GM18873 (cell line): ENCODE results near the gene LRSAM1.
"Not testable (repeated sequence)": the region's sequence is repeated elsewhere in the genome, so short reads cannot be mapped to it uniquely, and the experiment has no call there.

Experiments used
- ATAC-seq: cut with Tn5 transposase; IDR thresholded peaks from one replicate; pipeline ENCODE4 v1.9.1; 2021; ENCODE audit warnings: mild to moderate bottlenecking, moderate library complexity, moderate number of reproducible peaks; ENCODE audit not compliant: unreplicated experiment, low FRiP score

LRSAM1 gene

DNA sequence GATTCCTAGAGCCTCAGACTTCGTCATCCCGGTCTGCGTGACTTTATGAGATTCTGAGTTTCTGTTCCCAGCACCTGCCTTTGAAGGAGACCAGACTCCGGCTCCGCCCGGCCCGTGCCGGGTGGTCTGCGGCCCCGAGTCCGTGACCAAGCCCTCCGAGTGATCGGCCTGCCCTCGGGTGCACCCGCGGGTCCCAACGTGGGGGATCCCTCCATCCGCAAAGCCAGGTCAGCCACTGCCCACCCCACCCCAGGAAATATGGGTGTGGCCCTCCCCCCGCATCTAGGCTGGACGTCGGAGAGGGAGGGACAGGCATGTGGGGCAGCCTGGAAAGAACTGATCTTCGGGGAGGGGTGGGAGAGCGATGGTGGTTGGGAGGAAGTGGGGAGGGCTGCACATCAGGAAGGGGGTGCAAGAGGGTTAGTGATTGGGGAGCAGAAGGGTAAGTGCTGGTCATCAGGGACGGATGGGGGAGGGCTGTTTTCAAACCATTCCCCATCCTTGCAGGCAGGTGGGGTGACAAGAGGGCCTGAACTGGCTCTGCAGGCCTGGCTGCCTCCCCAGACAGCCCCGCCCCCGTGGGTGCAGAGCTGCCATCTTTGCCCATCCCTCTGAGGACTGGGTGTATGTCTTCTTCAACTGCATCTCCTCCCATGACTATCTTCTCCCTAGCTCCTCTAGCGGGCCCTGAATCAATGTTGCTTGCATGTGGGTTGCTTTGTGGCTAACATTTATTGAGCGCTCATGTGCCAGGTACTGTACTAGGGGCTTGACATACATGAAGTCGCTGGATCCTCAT, 747 bp downstream of the LRSAM1 start:
- ATAC-seq, result no peak

DNA sequence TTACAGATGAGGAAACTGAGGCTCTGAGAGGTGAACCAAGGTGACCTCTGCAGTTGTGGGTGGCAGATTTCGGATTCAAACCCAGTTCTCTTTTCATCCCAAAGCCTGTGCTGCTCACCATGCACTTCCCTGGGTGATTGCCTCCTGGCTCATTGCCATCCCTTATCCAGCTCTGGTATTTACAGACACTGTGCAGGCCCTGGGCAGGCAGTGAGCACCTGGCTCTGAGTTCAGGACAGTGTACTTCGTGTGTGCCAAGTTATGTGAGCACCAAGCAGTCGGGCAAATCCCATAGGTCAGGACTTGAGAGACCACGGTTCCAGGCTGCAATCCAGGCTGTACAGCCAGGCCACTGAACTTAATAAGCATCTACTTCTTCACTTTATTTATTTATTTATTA, 1.4 kb downstream of the LRSAM1 start:
- no peak for ATAC-seq

DNA sequence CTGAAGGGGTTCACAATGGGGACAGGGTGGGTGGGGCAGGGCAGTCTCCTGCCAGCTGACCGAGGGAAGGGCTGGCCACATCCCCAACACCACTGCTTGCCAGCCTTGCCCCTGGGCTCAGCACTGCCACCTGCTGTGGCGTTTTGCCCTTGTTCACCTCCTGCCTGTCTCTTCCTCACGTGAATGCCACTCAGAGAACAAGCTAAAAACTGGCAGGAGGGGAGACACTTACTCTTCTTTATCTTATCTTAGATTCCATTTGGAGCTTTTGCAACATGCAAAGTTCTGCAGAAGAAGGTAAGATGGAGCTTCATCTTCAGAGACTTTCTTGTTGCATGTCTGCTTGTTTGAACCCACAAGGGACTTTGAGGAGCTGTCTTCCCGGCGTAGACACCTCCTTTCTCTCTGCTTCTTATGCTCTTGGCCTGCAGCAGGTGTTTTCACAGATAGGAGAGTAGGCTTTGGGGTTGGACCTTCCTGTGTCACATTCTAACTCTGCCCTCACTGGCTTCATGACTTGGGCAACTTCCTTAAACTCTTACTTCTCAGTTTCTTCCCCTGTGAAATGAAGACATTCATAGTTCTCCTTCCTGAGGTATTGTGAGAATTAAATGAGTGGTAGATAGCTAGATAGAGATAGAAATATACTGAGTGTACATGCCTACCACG, 4.1 kb downstream of the LRSAM1 start:
- ATAC-seq, result no peak

- no peak for ATAC-seq
Measured at GRCh38 chr9:127457191-127457878, 6.0 kb downstream of the LRSAM1 start.

GRCh38 chr9:127458921-127459320, 7.6 kb downstream of the LRSAM1 start:
- no peak for ATAC-seq

DNA sequence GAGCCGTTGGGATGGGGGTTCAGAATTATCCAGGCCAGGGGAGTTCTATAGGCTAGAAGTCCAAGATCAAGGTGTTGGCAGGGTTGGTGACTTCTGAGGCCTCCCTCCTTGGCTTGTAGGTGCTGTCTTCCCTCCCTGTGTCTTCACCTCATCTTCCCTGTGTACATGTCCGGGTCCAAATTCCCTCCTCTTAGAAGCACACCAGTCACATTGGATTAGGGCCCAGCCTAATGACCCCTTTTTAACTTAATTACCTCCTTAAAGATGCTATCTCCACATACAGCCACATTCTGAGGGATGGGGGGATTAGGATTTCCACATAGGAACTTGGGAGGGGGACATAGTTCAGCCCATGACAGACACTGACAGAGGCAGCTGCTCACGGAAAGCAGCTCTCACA, 12.1 kb downstream of the LRSAM1 start:
- ATAC-seq, result no peak

DNA sequence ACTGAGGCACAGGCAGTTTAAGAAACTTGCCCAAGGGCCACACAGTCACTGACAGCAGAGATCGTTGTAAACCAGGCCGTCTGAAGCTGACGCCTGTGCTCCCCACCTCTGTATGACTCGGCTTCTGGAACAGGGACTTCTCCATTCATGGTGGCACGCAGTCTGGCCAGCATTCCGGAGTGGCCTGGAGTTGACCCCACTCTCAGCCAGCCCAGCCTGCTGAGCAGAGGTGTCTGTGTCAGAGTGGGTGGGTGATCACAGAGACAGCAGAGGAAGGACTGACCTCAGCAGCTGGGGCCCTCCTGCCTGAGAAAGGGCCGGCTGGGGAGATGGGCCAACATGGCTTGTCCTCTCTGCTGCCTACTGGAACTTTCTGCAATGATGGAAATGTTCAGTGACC, 12.6 kb downstream of the LRSAM1 start:
- no peak for ATAC-seq

DNA sequence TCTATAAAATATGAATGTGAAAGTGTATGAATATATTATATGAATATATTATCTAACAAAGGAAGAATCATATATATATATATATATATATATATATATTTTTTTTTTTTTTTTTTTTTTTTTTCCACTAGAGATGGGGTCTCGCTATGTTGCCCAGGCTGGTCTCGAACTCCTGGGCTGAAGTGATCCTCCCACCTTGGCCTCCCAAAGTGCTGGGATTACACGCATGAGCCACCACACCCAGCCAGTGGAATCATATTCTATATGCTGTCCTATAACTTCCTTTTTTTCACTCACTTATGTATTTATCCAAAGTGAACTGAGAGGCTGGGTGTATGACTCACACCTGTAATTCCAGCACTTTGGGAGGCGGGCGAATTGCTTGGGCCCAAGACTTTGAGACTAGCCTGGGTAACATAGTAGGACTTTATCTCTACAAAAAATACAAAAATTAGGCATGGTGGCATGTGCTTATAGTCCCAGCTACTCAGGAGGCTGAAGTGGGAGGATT, 15.2 kb downstream of the LRSAM1 start:
- ATAC-seq, result not testable (repeated sequence)

- no peak for ATAC-seq
Measured at GRCh38 chr9:127467621-127468020, 16.3 kb downstream of the LRSAM1 start.

- ATAC-seq, result no peak
Measured at GRCh38 chr9:127470662-127471061, 19.4 kb downstream of the LRSAM1 start.

DNA sequence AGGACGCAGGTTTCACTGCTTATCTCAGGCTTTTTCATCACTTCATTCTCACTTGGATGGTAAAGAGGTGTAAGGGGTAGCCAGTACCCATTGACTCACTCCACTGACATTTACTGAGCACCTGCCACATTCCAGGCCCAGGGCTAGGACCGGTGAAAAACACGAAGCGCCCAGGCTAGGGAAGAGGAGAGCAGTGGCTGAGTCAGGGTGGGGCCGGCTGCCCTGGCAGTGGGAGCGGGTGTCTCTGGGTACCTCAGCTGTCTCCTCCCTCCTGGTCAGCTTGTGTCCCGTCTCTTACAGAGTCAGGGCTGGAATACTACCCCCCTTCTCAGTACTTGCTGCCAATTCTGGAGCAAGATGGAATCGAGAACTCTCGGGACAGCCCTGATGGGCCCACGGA, 22.2 kb downstream of the LRSAM1 start:
- ATAC-seq, result no peak

- ATAC-seq, result no peak
Measured at GRCh38 chr9:127473932-127474331, 22.6 kb downstream of the LRSAM1 start.

GRCh38 chr9:127474592-127474991, 23.3 kb downstream of the LRSAM1 start:
- ATAC-seq, result no peak

GRCh38 chr9:127479507-127480081, 28.3 kb downstream of the LRSAM1 start:
- no peak for ATAC-seq

DNA sequence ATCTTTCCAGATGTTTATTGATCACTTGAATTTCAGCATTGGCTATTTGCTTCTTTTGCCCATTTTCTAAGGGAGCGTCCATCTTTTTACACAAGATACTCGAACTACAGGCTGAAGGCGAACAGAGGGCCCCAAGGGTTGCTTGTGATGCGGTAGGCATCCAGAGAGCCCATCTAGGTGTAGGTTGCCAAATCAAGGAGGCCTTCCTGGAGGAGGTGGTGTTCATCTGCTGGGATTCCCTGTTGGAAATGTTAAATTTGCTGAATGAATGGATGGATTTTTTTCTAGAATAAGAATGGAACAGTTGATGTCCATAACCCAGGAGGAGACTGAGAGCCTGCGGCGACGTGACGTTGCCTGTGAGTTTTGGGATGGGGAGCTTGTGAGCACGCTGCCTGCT, 31.4 kb downstream of the LRSAM1 start:
- no peak for ATAC-seq

DNA sequence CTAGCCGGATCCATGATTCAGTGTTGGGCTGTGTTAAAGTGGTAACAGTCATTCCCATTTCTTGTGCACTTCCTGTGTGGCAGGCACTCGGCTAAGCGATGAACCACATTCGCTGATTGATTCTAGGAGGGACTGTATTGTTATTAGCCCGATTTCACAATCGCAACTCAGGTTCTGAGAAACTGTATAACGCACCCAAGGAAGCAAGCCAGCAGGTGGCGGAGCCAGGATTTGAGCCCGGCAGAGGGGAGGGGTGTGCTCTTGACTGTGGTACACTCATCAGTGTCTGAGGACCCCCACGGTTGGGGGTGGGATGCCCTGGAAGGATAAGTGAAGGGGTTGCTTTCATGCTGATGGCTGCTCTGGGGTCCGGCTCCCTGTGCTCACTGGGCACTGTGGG, 34.7 kb downstream of the LRSAM1 start:
- ATAC-seq, result no peak

DNA sequence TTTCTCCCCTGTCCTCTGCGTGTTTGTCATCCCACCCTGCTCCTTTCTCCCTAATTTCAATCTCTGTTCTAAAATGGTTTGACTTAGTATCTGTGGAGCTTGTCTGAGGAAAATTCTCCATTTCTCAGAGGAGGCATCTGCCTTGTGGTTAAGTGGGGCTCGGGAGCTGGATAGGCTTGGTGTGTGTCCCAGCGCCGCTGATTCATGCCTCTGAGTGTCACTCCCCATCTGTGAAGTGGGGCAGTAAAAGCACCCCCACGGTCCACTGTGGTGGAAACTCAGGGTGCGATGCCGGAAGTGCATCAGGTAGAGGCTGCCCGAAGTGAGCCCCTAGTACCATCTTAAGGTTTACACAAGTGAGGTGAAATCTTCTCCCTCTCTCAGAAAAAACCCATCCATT, 37.6 kb downstream of the LRSAM1 start:
- ATAC-seq, result no peak

DNA sequence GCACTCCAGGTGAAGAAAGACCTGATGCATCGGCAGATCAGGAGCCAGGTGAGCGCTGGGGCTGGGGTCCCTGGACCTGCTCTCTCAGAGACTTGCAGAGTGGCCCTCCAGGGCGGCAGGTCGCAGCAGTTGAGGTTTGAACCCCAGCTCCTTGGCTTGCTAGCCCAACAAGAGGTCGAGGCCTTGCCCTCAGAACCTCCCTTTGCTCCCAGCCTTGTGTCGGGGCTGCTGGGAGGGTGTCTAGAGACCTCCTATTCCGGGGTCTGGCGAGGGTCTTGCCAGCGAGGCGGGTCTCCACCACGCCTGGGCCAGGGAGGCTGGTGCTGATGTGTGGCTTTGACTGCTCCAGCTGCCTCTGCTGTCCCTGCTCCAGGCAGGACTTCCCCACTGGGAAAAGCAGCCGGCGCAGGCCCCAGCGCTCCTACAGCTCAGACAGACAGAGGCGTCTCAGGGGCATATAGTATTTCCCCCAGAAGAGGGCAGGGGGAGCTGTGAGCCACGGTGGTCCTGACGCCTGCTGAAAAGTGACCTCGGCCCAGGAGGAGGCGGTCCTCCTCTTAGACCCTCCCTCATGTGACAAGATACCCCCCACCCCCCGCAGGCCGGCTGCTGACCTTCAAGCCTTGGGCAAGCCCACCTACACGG, 38.3 kb downstream of the LRSAM1 start:
- ATAC-seq, result no peak

- ATAC-seq, result no peak
Measured at GRCh38 chr9:127490535-127491230, 39.4 kb downstream of the LRSAM1 start.

DNA sequence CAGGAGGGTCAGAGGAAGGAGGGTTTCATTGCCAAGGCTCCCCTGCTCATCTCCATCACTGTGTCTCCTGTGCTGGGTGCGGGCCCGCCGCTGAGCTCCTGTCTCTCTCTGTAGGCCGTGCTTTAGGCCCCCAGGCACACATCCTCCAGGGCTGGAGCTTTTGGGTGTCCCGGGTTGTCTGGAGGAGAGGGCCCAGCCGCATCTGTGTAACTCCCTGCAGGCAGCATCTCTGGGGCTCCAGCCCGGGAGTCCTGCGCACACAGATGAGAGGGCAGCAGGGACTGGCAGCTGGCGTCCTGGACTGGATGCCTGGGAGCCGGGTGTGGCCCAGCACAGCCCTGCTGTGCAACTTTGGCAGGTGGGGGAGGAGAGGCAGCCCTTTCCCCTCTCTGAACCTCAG, 40.2 kb downstream of the LRSAM1 start:
- ATAC-seq, result no peak
